GM18873 (cell line): Measurements from ENCODE around the gene PTPN20.
"Not testable (repeated sequence)": the region's sequence is repeated elsewhere in the genome, so short reads cannot be mapped to it uniquely, and the experiment has no call there.

Experiments
- ATAC-seq: cut with Tn5 transposase; IDR thresholded peaks from one replicate; pipeline ENCODE4 v1.9.1; 2021; ENCODE audit warnings: mild to moderate bottlenecking, moderate library complexity, moderate number of reproducible peaks; ENCODE audit not compliant: unreplicated experiment, low FRiP score

PTPN20 gene

GRCh38 chr10:46911144-46911876, at the start of gene PTPN20:
Gene PTPN20, plus strand, starts transcription at chr10:46911428. Its CDS starts 21,072 bp downstream, at chr10:46932500.
- not testable (repeated sequence) for ATAC-seq

- not testable (repeated sequence) for ATAC-seq
Observed at GRCh38 chr10:46869716-46870115, 41.5 kb upstream of the PTPN20 start.

- not testable (repeated sequence) for ATAC-seq
Observed at GRCh38 chr10:46871583-46871982, 39.6 kb upstream of the PTPN20 start.

GRCh38 chr10:46875304-46875703, 35.9 kb upstream of the PTPN20 start:
- not testable (repeated sequence) for ATAC-seq

- not testable (repeated sequence) for ATAC-seq
Observed at GRCh38 chr10:46876773-46877172, 34.5 kb upstream of the PTPN20 start.

GRCh38 chr10:46878761-46879160, 32.5 kb upstream of the PTPN20 start:
- not testable (repeated sequence) for ATAC-seq

- not testable (repeated sequence) for ATAC-seq
Observed at GRCh38 chr10:46890813-46891611, 20.2 kb upstream of the PTPN20 start.

GRCh38 chr10:46896762-46897692, 14.2 kb upstream of the PTPN20 start:
- ATAC-seq: not testable (repeated sequence)

GRCh38 chr10:46901247-46901646, 10.0 kb upstream of the PTPN20 start:
- not testable (repeated sequence) for ATAC-seq

GRCh38 chr10:46903874-46904273, 7.4 kb upstream of the PTPN20 start:
- ATAC-seq: not testable (repeated sequence)

GRCh38 chr10:46906359-46906758, 4.9 kb upstream of the PTPN20 start:
- not testable (repeated sequence) for ATAC-seq

GRCh38 chr10:46907185-46908117, 3.8 kb upstream of the PTPN20 start:
- not testable (repeated sequence) for ATAC-seq

GRCh38 chr10:46922498-46922897, 11.3 kb downstream of the PTPN20 start:
- ATAC-seq: not testable (repeated sequence)

- not testable (repeated sequence) for ATAC-seq
Observed at GRCh38 chr10:46925156-46925555, 13.9 kb downstream of the PTPN20 start.

GRCh38 chr10:46925853-46926252, 14.6 kb downstream of the PTPN20 start:
- not testable (repeated sequence) for ATAC-seq

- not testable (repeated sequence) for ATAC-seq
Observed at GRCh38 chr10:46928810-46929209, 17.6 kb downstream of the PTPN20 start.

GRCh38 chr10:46932383-46932782, 21.2 kb downstream of the PTPN20 start:
- ATAC-seq: not testable (repeated sequence)

- ATAC-seq: not testable (repeated sequence)
Observed at GRCh38 chr10:46941091-46941490, 29.9 kb downstream of the PTPN20 start.
